NCI-H460 (cell line): ENCODE results near the gene ARHGAP10. TPM values are rescaled to one million over a fixed set of nuclear protein-coding genes. Genes with fewer than 3 reads are reported as not detected.

Experiments
- DNase-seq: peaks from one replicate; pipeline ENCODE4 v3.0.0-alpha.2; 2016; ENCODE audit warnings: low read depth; ENCODE audit errors: extremely low read depth
- total RNA-seq: library from RNA; depleted of rRNA; stranded (reverse); fragments of >200 nt; shearing (Covaris generic); gene quantifications from 2 replicates; pipeline ENCODE4 v1.2.3, GENCODE V29; 2014

ARHGAP10 gene
- total RNA-seq, 1 experiment from 2014 or later: 5.1 TPM

DNA sequence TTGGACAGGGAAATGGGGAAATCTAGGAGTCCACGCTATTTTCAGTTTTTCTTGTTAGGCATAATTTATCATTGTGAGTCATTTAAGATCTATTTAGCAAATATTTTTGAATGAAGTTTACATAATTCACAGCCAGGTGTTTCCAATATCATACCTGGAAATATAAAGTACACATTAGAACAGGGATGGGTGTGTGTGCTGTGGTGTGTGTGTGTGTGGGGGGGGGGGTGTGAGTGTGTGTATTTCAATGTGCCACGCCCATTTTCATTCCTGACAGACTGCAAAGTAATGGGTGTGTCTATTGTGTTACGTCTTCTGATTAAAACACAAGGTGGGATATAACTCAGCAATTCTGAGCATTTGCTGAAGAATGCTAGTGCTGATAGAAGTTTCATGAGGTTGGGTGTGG, 33.2 kb downstream of the ARHGAP10 start:
- DNase-seq: no peak

DNA sequence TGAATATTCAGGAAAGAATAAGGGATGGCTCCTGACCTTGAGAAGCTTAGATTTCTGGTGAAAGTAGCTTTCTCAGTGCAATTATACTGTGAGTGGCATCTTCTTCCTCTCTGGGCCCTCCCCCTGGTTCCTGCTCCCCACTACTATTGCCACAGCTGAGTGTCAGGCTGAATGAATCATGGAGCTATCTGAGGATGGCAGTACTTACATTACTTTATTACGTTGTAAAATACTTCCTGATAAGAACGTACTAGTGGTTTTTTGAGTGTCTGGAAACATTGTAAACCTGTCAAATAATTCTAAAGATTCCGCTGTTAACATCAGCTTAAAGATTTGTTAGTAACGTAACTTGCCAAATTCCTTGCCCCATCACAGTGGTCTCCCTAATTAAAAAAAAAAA, 36.2 kb downstream of the ARHGAP10 start:
- DNase-seq: no peak

DNA sequence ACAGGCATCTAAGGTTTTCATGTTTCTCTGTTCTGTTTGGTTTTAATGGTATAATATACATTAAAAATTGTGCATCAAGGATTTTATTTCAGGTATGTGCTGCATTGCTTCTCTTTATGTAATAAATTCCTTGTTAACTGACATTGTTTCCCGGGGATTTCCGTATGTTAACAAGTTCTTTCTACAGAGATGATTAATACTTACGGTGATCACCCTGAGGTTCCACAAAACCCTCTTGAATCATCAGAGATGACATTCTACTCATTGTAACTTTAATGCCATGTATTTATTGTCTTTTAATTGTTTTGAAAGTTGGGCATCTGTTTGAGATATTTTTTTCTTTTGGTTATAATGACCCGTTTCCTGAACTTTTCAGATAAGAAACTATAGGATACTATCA, 37.5 kb downstream of the ARHGAP10 start:
- DNase-seq: no peak

GRCh38 chr4:147770831-147771230, 38.9 kb downstream of the ARHGAP10 start:
- DNase-seq: no peak

GRCh38 chr4:147772056-147772455, 40.2 kb downstream of the ARHGAP10 start:
- no peak for DNase-seq

DNA sequence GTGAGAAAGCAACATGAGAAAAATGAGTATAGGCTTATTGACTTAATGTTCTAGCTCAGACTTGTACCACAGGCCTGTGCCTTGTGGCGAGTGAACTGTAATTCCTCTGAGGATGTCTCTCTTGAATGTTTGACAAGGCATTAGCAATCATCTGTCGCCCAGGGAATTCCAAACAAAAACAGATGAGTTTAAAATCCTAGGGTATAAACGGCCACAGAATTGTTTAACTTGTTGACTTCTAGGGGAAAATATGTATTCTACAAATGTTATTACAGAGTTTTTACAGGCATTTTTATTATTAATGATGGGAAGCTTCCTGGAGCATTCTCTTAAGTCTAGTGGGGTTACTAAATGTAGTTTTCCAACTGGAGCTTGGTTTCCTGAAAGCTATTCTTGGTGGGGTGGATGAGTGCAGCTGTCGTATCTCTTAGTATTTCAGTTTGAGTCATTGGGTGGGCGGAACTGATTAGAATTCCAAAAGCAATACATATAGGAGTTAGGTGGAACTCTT, 40.6 kb downstream of the ARHGAP10 start:
- peak; percentile 2 for DNase-seq

DNA sequence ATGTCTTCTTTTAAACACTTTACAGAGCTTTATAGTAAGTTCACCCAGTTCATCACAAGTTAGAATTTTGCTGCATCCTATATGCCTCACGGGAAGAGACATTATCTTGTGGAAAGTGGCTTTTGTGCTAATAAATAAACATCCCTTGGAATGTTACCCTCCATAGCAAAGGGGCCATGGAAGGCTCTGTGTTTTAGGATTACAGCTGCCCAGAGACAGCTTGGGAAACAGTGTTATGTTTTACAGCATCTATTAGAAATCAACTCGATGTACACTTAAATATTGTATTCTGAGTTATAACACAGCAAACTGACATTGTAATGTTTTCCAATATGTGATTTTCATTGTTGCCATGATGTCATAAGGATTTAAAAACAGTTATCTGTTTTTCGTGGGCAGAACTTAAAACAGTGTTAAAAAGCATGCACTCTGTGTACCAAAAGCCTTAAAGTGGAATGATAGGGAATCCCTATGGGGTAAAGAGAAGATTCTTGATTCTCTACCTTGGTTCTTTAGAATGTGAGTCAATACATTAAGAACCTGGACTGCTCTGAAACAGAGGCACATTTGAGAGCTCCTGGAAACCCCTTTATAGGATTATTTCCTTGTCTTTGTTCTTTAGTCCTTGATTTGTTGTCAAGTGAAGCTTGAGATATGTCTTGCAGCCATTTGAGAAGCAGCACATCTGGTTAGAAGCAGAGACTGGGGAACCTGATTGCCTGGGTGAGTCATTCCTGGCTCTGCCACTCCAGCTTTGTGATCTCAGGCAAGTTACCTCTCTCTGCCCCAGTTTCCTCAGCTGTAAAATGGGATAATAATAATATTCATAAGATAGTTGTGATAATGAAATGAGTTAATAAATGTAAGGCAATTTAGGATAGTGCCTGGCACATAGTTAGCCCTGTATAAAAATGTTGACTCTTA, 41.6 kb downstream of the ARHGAP10 start:
- DNase-seq: no peak

DNA sequence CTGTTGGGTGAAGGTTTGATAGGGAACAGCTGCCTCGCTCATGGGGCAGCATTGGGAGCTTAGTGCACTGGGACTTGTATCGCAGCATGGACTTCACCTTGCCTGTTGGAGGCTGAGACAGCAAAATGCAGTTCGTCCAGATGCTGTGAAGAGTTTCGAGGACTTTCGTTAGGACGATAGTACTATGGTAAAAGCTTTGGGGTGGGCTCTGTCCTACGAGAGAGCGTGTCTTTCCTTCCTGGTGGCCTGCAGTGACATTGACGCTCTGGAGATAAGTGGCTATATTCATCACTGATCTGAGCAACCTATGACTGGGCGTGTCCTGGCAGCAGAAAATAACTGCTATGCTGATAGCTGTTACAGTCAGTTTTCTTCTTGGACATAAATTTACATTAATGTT, 44.8 kb downstream of the ARHGAP10 start:
- DNase-seq: no peak

DNA sequence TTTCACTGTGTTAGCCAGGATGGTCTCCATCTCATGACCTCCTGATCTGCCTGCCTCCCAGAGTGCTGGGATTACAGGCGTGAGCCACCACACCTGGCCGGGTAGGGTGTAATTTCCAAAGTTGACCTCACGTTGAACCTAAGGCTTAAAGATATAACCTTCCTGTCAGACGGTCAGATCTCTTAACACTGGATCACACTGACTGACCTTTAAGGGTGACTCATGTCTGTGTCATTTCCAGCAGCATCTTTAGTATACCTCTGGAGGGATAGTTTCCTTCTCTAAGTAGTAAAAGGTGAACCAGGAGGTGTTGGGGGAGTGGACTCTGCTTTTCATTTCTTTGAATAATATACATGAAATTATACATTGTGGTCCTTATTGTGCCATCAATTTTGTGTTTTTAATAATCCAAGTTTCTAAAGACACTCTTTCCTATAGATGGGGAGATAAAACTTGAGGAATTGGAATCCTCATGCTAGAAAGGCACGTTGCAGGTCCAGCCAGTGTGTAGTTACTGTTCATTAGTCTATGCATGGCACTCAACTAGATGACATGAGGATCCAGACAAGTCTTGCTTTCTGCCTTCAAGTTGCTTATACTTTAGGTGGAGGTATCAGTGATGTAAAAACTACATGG, 45.7 kb downstream of the ARHGAP10 start:
- peak; percentile 7 for DNase-seq

GRCh38 chr4:147778942-147779341, 47.1 kb downstream of the ARHGAP10 start:
- no peak for DNase-seq

DNA sequence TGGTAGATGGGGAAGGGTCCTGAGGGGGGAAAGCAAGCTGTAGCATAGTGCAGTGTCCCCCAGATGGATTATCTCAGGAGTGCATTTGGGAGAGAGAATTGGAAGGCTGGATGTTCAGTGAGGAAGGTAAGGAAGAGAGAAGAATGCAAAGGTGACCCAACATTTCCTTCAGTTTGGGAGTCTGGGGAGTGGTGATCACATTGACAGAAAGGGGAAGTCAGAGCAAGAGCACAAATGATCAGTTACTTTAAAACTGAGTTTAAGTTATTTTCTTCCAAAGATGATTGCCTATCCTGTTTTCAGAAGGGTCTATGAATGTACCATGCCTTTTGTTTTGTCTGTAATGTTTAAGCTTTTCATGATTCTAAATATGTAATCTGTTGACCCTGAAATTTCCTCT, 47.6 kb downstream of the ARHGAP10 start:
- DNase-seq: no peak

DNA sequence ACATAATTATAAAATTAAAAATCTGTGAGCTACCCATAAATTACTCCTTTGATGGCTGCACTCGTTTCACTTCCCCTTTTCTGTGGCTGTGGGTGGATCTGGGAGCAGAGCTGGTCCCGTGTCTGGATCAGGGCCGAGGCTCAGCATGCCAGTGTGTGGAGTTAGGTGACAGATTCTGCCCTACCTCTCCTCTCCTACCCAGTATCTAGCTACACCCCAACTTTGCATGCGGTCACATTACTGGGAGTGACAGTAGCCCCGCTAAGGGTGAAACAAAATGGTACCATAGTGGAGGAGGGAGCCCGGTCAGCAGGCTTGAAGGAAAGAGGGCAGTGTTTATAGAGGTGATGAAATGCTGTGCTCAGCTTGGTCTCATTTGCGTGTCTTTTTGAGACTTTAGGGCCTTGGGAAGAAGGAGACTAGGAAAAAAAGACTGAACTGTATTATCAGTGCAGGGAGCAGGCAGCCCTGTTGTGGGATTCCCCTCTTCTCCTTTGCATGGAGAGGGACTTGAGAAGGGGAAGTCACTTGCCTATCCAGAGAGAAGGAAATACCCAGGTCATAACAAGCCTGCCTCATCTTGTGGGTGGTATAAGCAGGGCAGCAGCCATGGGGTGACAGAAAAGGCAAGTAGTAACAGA, 48.4 kb downstream of the ARHGAP10 start:
- no peak for DNase-seq

DNA sequence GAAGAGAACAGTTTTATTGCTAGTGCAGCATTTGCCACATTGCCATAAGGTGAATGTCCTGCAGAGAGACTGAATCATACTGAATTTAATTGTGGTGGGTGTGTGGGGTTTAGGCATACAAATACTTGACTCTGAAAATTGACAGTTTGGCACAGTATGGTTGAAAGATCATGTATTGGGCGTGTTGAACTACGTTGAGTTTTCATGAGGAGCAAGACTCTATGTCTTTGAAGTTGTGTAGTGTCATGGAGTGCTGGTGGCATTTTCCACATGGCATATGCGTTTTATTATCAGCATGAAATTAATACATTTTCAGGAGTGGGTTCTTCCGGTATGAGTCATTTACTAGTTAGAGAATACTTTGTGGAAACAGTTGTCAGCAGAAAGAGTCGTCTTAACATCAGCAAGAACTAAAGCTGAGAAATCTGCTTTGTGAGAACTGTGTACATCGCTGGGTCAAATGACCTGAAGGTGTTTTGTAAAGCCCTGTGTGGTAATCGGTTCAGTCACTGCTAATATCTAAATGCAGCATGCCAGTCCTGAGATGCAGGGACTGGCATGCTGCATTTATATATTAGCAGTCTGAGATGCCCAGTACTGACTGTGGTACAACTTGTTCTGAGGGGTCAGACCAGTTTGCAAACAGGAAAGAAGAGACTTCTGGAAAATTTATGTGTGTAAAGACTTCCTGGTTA, 50.3 kb downstream of the ARHGAP10 start:
- no peak for DNase-seq

DNA sequence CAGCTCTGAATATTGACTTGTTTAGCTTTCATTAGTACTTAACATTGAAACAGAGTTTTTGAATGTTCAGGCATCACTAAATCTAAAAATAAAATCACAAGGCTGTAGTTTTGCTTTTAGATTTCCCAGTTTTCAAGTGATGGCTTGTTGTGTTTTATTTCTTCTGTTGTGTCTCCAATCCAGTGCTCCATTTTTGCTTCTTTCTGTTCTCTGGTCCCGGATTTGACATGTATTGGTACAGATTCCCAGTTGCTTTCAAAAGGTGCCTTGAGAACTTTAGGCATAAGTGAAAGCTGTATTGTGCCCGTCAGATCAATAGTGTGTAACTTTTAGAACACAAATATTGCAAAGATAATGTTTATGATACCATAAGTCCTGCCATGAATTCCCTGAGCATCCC, 53.2 kb downstream of the ARHGAP10 start:
- no peak for DNase-seq

DNA sequence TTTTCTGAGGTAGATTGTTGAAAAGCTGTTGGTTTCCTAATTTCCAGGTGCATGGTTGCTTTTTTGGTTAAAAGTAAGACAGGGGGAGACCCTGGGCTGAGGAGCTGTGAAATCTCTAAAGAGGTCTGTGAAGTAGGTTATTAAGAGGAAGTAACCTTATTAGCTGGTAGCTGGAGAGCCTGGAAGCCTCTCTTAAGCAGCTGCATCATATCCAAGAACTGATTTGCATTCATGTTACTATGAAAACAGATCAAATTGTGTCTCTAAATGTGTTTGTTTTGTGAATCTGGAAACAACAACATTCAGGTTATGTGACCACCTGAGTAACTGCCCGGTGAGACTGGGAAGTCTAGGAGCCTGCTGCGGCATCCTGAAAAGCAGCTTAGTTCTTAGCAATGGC, 54.1 kb downstream of the ARHGAP10 start:
- no peak for DNase-seq

DNA sequence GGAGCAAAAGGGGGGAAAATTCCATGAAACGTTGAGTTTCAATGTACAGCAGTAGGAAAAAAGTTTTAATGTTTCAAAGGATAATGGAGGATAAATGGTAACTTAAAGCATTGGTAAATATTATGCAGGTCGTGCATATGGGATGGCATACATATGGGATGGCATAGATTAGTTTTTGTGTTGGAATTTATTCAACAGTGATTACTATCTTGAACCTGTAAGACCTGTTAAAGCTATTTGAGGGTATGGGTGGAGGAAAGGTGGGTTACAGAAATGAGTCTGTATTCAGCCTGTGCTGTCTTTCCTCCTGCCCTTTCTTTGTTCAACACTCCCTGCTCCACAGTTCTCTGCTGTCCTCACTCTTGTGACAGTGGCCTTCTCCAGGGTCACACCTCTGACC, 54.6 kb downstream of the ARHGAP10 start:
- no peak for DNase-seq

GRCh38 chr4:147787204-147787603, 55.3 kb downstream of the ARHGAP10 start:
- no peak for DNase-seq

DNA sequence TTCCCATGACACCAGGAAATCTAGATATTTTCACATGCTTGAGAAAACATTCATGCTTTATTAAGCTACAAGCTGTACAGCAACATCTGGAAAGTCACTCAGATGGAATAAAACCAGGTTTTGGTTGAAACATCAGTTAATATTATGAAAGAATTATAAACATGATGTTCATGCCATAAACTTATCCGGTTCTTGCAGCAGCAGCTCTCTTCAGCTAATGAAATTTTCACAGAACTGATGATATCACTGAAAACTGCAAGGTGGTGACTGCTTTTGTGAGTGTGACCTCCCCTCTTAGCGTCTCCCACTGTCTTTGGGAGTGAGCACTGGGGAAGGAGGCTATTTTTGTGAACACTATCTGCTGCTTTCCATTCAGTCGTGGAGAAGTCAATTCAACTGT, 56.9 kb downstream of the ARHGAP10 start:
- DNase-seq: no peak

DNA sequence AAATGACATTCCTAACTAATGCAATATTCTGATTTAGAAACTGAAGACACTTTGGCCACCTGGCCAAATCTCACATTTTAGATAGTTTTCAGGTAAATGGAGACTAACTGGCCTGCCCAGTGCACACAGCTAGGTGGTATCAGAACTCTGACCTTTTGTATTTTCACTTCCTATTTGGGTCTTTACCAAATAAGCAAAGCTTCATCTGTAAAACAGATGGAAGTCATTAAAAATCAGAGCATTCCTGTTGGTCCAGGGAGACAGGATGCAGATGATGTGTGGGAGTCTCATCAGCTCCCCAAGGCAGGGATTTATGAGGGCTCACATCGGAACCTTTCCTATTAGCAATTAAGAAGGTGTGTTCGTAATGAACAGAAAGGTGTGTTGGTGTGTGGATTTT, 57.7 kb downstream of the ARHGAP10 start:
- no peak for DNase-seq

DNA sequence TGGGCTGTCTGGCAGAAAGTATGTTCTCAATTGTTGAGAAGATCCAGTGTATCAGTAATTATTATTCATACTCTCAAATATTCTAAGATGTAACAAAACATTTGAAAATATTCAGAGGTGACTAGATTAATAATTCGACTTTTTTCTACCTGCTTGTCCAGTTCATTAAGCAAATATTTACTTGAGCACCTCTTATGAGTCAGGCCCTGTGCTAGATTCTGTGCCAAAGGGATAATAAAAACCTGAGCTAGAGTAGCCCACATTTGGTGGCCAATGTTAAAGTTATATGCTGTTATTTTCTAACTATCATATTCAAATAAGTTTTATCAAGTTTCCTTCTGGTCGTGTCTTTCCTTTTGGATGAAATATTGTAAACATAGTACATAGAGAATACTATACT, 58.5 kb downstream of the ARHGAP10 start:
- DNase-seq: no peak

GRCh38 chr4:147791341-147791740, 59.5 kb downstream of the ARHGAP10 start:
- DNase-seq: no peak
